Trophoblast cell (in vitro differentiated cells and primary cell): ENCODE data around the gene FGF3.

Source experiments
- DNase-seq, 2 donors: peaks; one replicate each; pipeline ENCODE4 v3.0.0-alpha.2; 2016
- H2AFZ ChIP-seq: 2 replicates; pipeline ENCODE4 v1.6.1; 2013; ENCODE audit warnings: low read length, moderate library complexity, mild to moderate bottlenecking; ENCODE audit not compliant: insufficient read depth, poor library complexity
- H2AK5ac ChIP-seq: 2 replicates; pipeline ENCODE4 v1.6.1; 2013; ENCODE audit warnings: mild to moderate bottlenecking, low read length
- H2BK120ac ChIP-seq: 2 replicates; pipeline ENCODE4 v1.6.1; 2013; ENCODE audit warnings: low read length, mild to moderate bottlenecking, moderate library complexity; ENCODE audit not compliant: insufficient read depth, poor library complexity
- H2BK12ac ChIP-seq: 2 replicates; pipeline ENCODE4 v1.6.1; 2013; ENCODE audit warnings: mild to moderate bottlenecking, low read length, moderate library complexity
- H2BK5ac ChIP-seq: 2 replicates; pipeline ENCODE4 v1.6.1; 2013; ENCODE audit warnings: low read length, low read depth, moderate library complexity, mild to moderate bottlenecking; ENCODE audit not compliant: poor library complexity
- H3K14ac ChIP-seq: 2 replicates; pipeline ENCODE4 v1.6.1; 2013; ENCODE audit warnings: mild to moderate bottlenecking, low read length
- H3K18ac ChIP-seq: 2 replicates; pipeline ENCODE4 v1.6.1; 2013; ENCODE audit warnings: mild to moderate bottlenecking, low read length
- H3K23ac ChIP-seq: 2 replicates; pipeline ENCODE4 v1.6.1; 2013; ENCODE audit warnings: low read length
- H3K27ac ChIP-seq: 2 replicates; pipeline ENCODE4 v1.5.1; 2013; ENCODE audit warnings: low read depth, mild to moderate bottlenecking, inconsistent platforms, low read length, moderate library complexity
- H3K27me3 ChIP-seq: 2 replicates; pipeline ENCODE4 v1.6.1; 2013; ENCODE audit warnings: inconsistent platforms, mild to moderate bottlenecking, low read length, moderate library complexity; ENCODE audit not compliant: insufficient read depth
- H3K36me3 ChIP-seq, 2 experiments: 1 replicate in 1 of 2; 2 replicates in 1 of 2; pipeline ENCODE4 v1.6.1; 2013; ENCODE audit warnings: low read length in 2 of 2, mild to moderate bottlenecking in 2 of 2, moderate library complexity in 1 of 2; ENCODE audit not compliant: insufficient read depth in 2 of 2, control insufficient read depth in 1 of 2
- H3K4ac ChIP-seq: 2 replicates; pipeline ENCODE4 v1.6.1; 2013; ENCODE audit warnings: low read depth, mild to moderate bottlenecking, low read length, moderate library complexity
- H3K4me1 ChIP-seq, 2 experiments: 1 replicate in 1 of 2; 2 replicates in 1 of 2; pipeline ENCODE4 v1.6.1; 2013; ENCODE audit warnings: low read length in 2 of 2, mild to moderate bottlenecking in 2 of 2, moderate library complexity in 1 of 2; ENCODE audit not compliant: insufficient read depth in 2 of 2, control insufficient read depth in 1 of 2
- H3K4me2 ChIP-seq: 2 replicates; pipeline ENCODE4 v1.6.1; 2013; ENCODE audit warnings: inconsistent platforms, mild to moderate bottlenecking, low read length, moderate library complexity
- H3K4me3 ChIP-seq: 2 replicates; pipeline ENCODE4 v1.5.1; 2013; ENCODE audit warnings: mild to moderate bottlenecking, low read depth, low read length, inconsistent platforms
- H3K79me1 ChIP-seq: one replicate; pipeline ENCODE4 v1.6.1; 2013; ENCODE audit warnings: low read length
- H3K79me2 ChIP-seq: 2 replicates; pipeline ENCODE4 v1.6.1; 2013; ENCODE audit warnings: low read length, mild to moderate bottlenecking; ENCODE audit not compliant: control insufficient read depth, insufficient read depth, poor library complexity
- H3K9ac ChIP-seq: 2 replicates; pipeline ENCODE4 v1.6.1; 2013; ENCODE audit warnings: mild to moderate bottlenecking, low read length
- H3K9me3 ChIP-seq: 2 replicates; pipeline ENCODE4 v1.6.1; 2013; ENCODE audit warnings: low read depth, mild to moderate bottlenecking, control low read depth, inconsistent platforms, low read length; ENCODE audit not compliant: insufficient read depth
- H4K12ac ChIP-seq: 2 replicates; pipeline ENCODE4 v1.6.1; 2013; ENCODE audit warnings: low read depth, mild to moderate bottlenecking, low read length, moderate library complexity
- H4K8ac ChIP-seq: 2 replicates; pipeline ENCODE4 v1.6.1; 2013; ENCODE audit warnings: low read depth, mild to moderate bottlenecking, low read length, moderate library complexity
- H4K91ac ChIP-seq: one replicate; pipeline ENCODE4 v1.6.1; 2013; ENCODE audit warnings: low read depth, mild to moderate bottlenecking, low read length, moderate library complexity
- WGBS: extraction: QIAGEN DNeasy Blood & Tissue Kit; methylation state at CpG from one replicate; pipeline ENCODE4 v1.1.7; 2013; ENCODE audit warnings: missing lambda C conversion rate; ENCODE audit not compliant: insufficient read length, insufficient coverage; ENCODE audit errors: extremely low coverage; 5-methylcytosine and 5-hydroxymethylcytosine counted together

FGF3 gene

GRCh38 chr11:69866648-69867047, 47.4 kb upstream of the FGF3 start:
- no peak overlapping the region for H3K27ac ChIP-seq
- H3K4ac ChIP-seq: no peak overlapping the region
- DNase-seq: no peak
- no peak overlapping the region for H4K12ac ChIP-seq
- no peak overlapping the region for H2AFZ ChIP-seq
- no CpG with 5 or more reads among the region's 3 CpGs for WGBS
- H3K27me3 ChIP-seq: no peaks in the 10 kb centered on the region
- no peak overlapping the region for H4K91ac ChIP-seq
- no peak overlapping the region for H3K9ac ChIP-seq
- no peak overlapping the region for H2BK12ac ChIP-seq
- H3K79me1 ChIP-seq: no peaks in the 10 kb centered on the region
- no peak overlapping the region for H2AK5ac ChIP-seq
- H4K8ac ChIP-seq: no peak overlapping the region
- no peak overlapping the region for H3K14ac ChIP-seq
- no peak overlapping the region for H2BK120ac ChIP-seq
- H3K18ac ChIP-seq: no peak overlapping the region
- no peak overlapping the region for H2BK5ac ChIP-seq
- H3K9me3 ChIP-seq: no peaks in the 10 kb centered on the region
- no peak overlapping the region for H3K4me2 ChIP-seq
- H3K79me2 ChIP-seq: no peaks in the 10 kb centered on the region
- H3K4me1 ChIP-seq: no peaks in the 10 kb centered on the region
- H3K23ac ChIP-seq: no peak overlapping the region
- H3K4me3 ChIP-seq: no peak overlapping the region
- H3K36me3 ChIP-seq: no peaks in the 10 kb centered on the region

- H3K23ac ChIP-seq: no peak overlapping the region
- H3K4me3 ChIP-seq: no peak overlapping the region
- H4K91ac ChIP-seq: no peak overlapping the region
- no peak overlapping the region for H2BK12ac ChIP-seq
- no peak overlapping the region for H2AFZ ChIP-seq
- no peak overlapping the region for H4K8ac ChIP-seq
- no peaks in the 10 kb centered on the region for H3K9me3 ChIP-seq
- H3K79me1 ChIP-seq: no peaks in the 10 kb centered on the region
- H3K27ac ChIP-seq: no peak overlapping the region
- no peak overlapping the region for H2BK120ac ChIP-seq
- WGBS: no CpG with 5 or more reads among the region's 5 CpGs
- no peaks in the 10 kb centered on the region for H3K27me3 ChIP-seq
- no peak overlapping the region for H3K18ac ChIP-seq
- no peak overlapping the region for H3K9ac ChIP-seq
- no peaks in the 10 kb centered on the region for H3K4me1 ChIP-seq
- no peak overlapping the region for H3K4ac ChIP-seq
- H3K36me3 ChIP-seq: no peaks in the 10 kb centered on the region
- no peak overlapping the region for H3K14ac ChIP-seq
- H4K12ac ChIP-seq: no peak overlapping the region
- H2BK5ac ChIP-seq: no peak overlapping the region
- DNase-seq: no peak
- no peaks in the 10 kb centered on the region for H3K79me2 ChIP-seq
- H2AK5ac ChIP-seq: no peak overlapping the region
- no peak overlapping the region for H3K4me2 ChIP-seq
These were observed 46.5 kb upstream of the FGF3 start for GRCh38 chr11:69865707-69866106.

DNA sequence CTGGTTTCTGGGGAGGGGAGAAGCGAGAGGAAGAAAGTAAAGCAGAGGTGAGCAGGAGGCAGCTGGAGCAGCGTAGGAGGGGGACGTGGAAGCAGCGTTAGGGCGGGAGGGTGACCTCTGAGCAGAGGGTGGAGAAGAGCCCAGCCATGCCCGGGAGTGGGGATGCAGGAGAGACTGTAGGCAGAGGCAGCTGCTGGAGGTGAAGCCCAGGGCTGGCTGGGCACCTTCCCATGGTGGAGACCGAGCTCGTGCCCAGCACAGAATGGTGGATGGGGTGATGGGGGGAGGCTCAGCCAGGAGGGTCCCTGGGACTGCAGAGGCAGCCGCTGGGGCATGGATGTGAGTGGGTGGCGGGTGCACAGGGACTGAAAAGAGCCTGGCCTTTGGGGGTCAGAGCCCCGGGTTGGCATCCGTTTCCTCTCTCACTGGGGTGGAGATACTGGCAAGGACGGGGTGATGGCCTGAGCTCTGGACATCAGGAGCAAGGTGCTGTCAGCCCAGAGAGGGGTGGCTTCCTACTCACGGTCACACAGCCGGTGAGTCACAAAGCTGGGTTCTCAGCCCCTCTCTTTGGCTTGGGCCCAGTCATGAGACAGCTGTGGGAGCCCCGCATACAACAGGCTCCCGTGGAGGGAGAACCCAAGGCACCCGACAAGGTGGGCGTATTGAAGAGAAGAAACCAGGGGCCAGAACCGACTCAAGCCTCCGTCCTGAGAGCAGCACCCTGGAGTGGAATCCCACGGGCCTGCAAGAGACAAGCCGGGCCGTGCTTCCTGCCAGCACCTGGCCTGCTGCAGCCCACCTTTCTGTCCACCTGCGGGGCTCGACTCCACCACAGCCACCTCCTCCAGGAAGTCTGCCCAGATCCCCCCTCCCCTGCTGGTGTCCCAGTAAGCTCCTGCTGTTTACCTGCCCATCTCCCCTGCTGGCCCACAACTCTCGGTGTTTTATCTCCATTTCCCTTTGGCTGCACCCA, 45.8 kb upstream of the FGF3 start:
- no peaks in the 10 kb centered on the region for H3K9me3 ChIP-seq
- H4K12ac ChIP-seq: no peak overlapping the region
- H3K4me1 ChIP-seq: no peaks in the 10 kb centered on the region
- no peak overlapping the region for H3K14ac ChIP-seq
- H3K4me2 ChIP-seq: no peak overlapping the region
- H2BK5ac ChIP-seq: no peak overlapping the region
- WGBS: no CpG with 5 or more reads among the region's 27 CpGs
- H3K27me3 ChIP-seq: no peaks in the 10 kb centered on the region
- H3K4me3 ChIP-seq: no peak overlapping the region
- no peak overlapping the region for H3K18ac ChIP-seq
- no peak overlapping the region for H4K91ac ChIP-seq
- no peaks in the 10 kb centered on the region for H3K36me3 ChIP-seq
- H3K79me2 ChIP-seq: no peaks in the 10 kb centered on the region
- H3K4ac ChIP-seq: no peak overlapping the region
- H3K23ac ChIP-seq: no peak overlapping the region
- no peak overlapping the region for H4K8ac ChIP-seq
- H3K27ac ChIP-seq: no peak overlapping the region
- no peak overlapping the region for H3K9ac ChIP-seq
- H2BK12ac ChIP-seq: no peak overlapping the region
- H2BK120ac ChIP-seq: no peak overlapping the region
- no peak overlapping the region for H2AFZ ChIP-seq
- DNase-seq: no peak
- no peaks in the 10 kb centered on the region for H3K79me1 ChIP-seq
- no peak overlapping the region for H2AK5ac ChIP-seq

DNA sequence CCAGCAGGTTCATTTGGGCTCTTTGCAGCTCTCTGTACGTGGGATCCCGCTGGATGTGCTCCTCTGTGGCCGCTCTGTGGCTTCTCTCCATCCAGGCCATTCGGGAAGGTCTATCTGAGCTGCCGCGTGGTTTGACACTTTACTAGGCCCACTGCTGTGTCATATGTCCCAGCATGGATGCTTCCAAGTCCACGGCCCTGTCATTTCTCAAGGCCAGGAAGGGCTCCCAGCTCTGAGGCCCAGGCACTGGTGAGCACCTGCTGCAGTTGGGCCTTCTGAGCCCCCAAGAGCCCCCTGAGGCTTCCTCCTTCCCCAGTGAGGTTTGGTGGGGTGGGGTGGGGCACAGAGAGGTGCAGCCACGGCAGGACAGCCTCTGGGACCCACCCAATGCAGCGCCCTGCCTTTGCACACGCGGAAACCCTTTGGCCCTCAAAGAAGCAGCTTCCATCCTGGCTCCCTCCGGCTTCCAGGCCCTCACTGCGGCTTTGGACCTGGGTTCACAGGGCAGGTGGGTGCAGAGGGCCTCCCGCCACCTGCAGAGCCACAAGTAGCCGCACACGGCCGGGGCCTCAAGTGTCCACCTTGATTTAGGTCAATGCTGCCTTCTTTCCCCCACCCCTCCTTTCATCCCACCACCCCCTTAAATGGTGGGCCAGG, 44.5 kb upstream of the FGF3 start:
- Histone ChIP-seq H3K4me3 (no peak overlapping the region), H4K91ac (no peak overlapping the region), H3K4ac (no peak overlapping the region), H3K9ac (no peak overlapping the region), H2AFZ (no peak overlapping the region), H3K36me3 (no peaks in the 10 kb centered on the region), H2BK5ac (no peak overlapping the region), H2BK12ac (no peak overlapping the region), H3K27ac (no peak overlapping the region), H4K8ac (no peak overlapping the region), H3K27me3 (no peaks in the 10 kb centered on the region), H3K79me2 (no peaks in the 10 kb centered on the region), H3K14ac (no peak overlapping the region), H3K23ac (no peak overlapping the region), H2AK5ac (no peak overlapping the region), H3K79me1 (no peaks in the 10 kb centered on the region), H3K18ac (no peak overlapping the region), H4K12ac (no peak overlapping the region), H3K9me3 (no peaks in the 10 kb centered on the region), H3K4me2 (no peak overlapping the region), H3K4me1 (no peaks in the 10 kb centered on the region), H2BK120ac (no peak overlapping the region)
- DNase-seq: no peak
- no CpG with 5 or more reads among the region's 17 CpGs for WGBS
